Endothelial cell of umbilical vein (primary cell): Measurements from ENCODE around the gene TBC1D16. TPM values are rescaled to one million over a fixed set of nuclear protein-coding genes. Genes with fewer than 3 reads are reported as not detected.

Experiments used
- BruUV-seq: library from RNA; stranded (reverse); fragments of 400-500 nt; replicated peaks from 2 replicates; lab custom pipeline; 2021; lab: Mats Ljungman, UMichigan
- CTCF ChIA-PET: fragments of 300-600, 350-600 bp; sonication (Branson Sonifier 250); formaldehyde crosslinking; loops from one replicate; lab custom pipeline; 2021; ENCODE audit warnings: antibody characterized with exemption, inconsistent platforms; lab: Charles Lee
- POLR2A ChIA-PET: fragments of 300-600, 350-600 bp; sonication (Branson Sonifier 250); formaldehyde crosslinking; loops from one replicate; lab custom pipeline; 2021; ENCODE audit warnings: antibody characterized with exemption, inconsistent platforms; lab: Charles Lee
- DNase-seq: peaks from one replicate; pipeline ENCODE4 v3.0.0-alpha.2; 2011; ENCODE audit warnings: low read depth, low spot score
- FAIRE-seq: peaks from 2 replicates; lab custom pipeline; 2011; peaks lifted over from hg19 to GRCh38; lab: Jason Lieb, UNC
- H2AFZ ChIP-seq: 2 replicates; pipeline ENCODE4 v1.6.0; 2012; ENCODE audit warnings: low read depth, low read length, control low read depth, inconsistent platforms
- H3K27ac ChIP-seq: 2 replicates; pipeline ENCODE4 v1.5.1; 2011; ENCODE audit warnings: low read depth, mild to moderate bottlenecking, control low read depth, low read length, moderate library complexity; ENCODE audit not compliant: insufficient read depth
- H3K27me3 ChIP-seq, 2 experiments: 2 replicates each; pipeline versions ENCODE4 v1.6.0 to v1.6.1; 2011; ENCODE audit warnings: low read length in 2 of 2, mixed read lengths in 1 of 2; ENCODE audit not compliant: control insufficient read depth in 2 of 2, insufficient read depth in 2 of 2
- H3K36me3 ChIP-seq, 2 experiments: 2 replicates in 1 of 2; 3 replicates in 1 of 2; pipeline ENCODE4 v1.5.1; 2011; ENCODE audit warnings: low read length in 2 of 2, mild to moderate bottlenecking in 1 of 2, moderate library complexity in 1 of 2; ENCODE audit not compliant: control insufficient read depth in 2 of 2, insufficient read depth in 2 of 2; ENCODE audit errors: extremely low read depth in 1 of 2
- H3K4me1 ChIP-seq: 3 replicates; pipeline ENCODE4 v1.5.1; 2011; ENCODE audit warnings: mild to moderate bottlenecking, low read length; ENCODE audit not compliant: control insufficient read depth, insufficient read depth; ENCODE audit errors: extremely low read depth
- H3K4me2 ChIP-seq: 2 replicates; pipeline ENCODE4 v1.6.1; 2011; ENCODE audit warnings: low read length, control low read depth, mixed read lengths; ENCODE audit not compliant: insufficient read depth
- H3K4me3 ChIP-seq, 3 experiments: fragments of 200-600 bp in 1 of 3; sonication (generic), shearing (Covaris generic) in 1 of 3; replicated peaks in 1 of 3; 2 replicates each; pipeline ENCODE4 v1.5.1; 2011 to 2016; ENCODE audit warnings: control low read depth in 3 of 3, low read length in 3 of 3, mild to moderate bottlenecking in 2 of 3, inconsistent platforms in 1 of 3, low read depth in 1 of 3, moderate library complexity in 1 of 3; ENCODE audit not compliant: insufficient read depth in 1 of 3
- H3K79me2 ChIP-seq: 2 replicates; pipeline ENCODE4 v1.6.0; 2012; ENCODE audit warnings: low read length, inconsistent platforms; ENCODE audit not compliant: control insufficient read depth, insufficient read depth
- H3K9ac ChIP-seq: replicated peaks from 2 replicates; pipeline ENCODE3; 2011; ENCODE audit warnings: low read length, control low read depth; ENCODE audit not compliant: insufficient read depth; ENCODE audit errors: extremely low read depth
- H3K9me1 ChIP-seq: replicated peaks from 3 replicates; pipeline ENCODE4 v1.6.0; 2011; ENCODE audit warnings: mild to moderate bottlenecking, low read length; ENCODE audit not compliant: control insufficient read depth, insufficient read depth; ENCODE audit errors: extremely low read depth
- H3K9me3 ChIP-seq: replicated peaks from 2 replicates; pipeline ENCODE4 v1.5.1; 2012; ENCODE audit warnings: low read length, inconsistent platforms; ENCODE audit not compliant: control insufficient read depth, insufficient read depth
- H4K20me1 ChIP-seq: replicated peaks from 2 replicates; pipeline ENCODE3; 2011; ENCODE audit warnings: mild to moderate bottlenecking, low read length; ENCODE audit not compliant: control insufficient read depth, insufficient read depth; ENCODE audit errors: extremely low read depth
- EZH2 ChIP-seq: IDR thresholded peaks from 2 replicates; pipeline ENCODE4 v1.6.1; 2012; ENCODE audit warnings: borderline replicate concordance, low read depth, mild to moderate bottlenecking, moderate library complexity, low read length, inconsistent platforms; ENCODE audit not compliant: severe bottlenecking
- FOS ChIP-seq: IDR thresholded peaks from 2 replicates; pipeline ENCODE4 v1.6.1; 2011; ENCODE audit warnings: mild to moderate bottlenecking, low read length, moderate library complexity, borderline replicate concordance; ENCODE audit not compliant: insufficient read depth
- GATA2 ChIP-seq: IDR thresholded peaks from 2 replicates; pipeline ENCODE4 v1.7.0; 2011; ENCODE audit warnings: low read depth, mild to moderate bottlenecking, moderate library complexity, mixed read lengths, low read length; ENCODE audit not compliant: insufficient read length, insufficient read depth
- JUN ChIP-seq: IDR thresholded peaks from 2 replicates; pipeline ENCODE4 v1.6.1; 2011; ENCODE audit warnings: borderline replicate concordance, low read depth; ENCODE audit not compliant: insufficient read length, insufficient read depth
- MAX ChIP-seq: IDR thresholded peaks from 2 replicates; pipeline ENCODE4 v1.6.1; 2011; ENCODE audit not compliant: insufficient read depth, insufficient read length
- MYC ChIP-seq: IDR thresholded peaks from one replicate; pipeline ENCODE4 v1.6.1; 2011; ENCODE audit warnings: mild to moderate bottlenecking, low read depth, low read length
- POLR2A ChIP-seq: IDR thresholded peaks from 2 replicates; pipeline ENCODE4 v1.6.1; 2012; ENCODE audit warnings: low read depth, mild to moderate bottlenecking, control low read depth, low read length
- POLR2AphosphoS5 ChIP-seq: IDR thresholded peaks from 2 replicates; pipeline ENCODE4 v1.6.1; 2012; ENCODE audit warnings: low read depth, mild to moderate bottlenecking, control low read depth, low read length, moderate library complexity; ENCODE audit not compliant: insufficient read depth
- dilution Hi-C: fragments of 300-500 bp; cut with MboI; formaldehyde crosslinking; loops from one replicate; pipeline ENCODE4 v1.15.0; 2019; ENCODE audit warnings: low sequenced_read_pairs; ENCODE audit not compliant: extremely low pct_ligation_motif_present
- intact Hi-C: fragments of 100-400 bp; cut with micrococcal nuclease; formaldehyde crosslinking; loops from one replicate; pipeline ENCODE4 v1.10.0; 2022
- polyA plus RNA-seq, 4 experiments: library from polyadenylated mRNA; depleted of rRNA in 3 of 4; stranded (reverse) in 3 of 4; unstranded in 1 of 4; fragments of >200 nt; gene quantifications; 2 replicates each; pipeline versions ENCODE4 v1.2.1 to v1.2.3, GENCODE V29; 2011 to 2012; ENCODE audit warnings: missing spikeins in 1 of 4
- total RNA-seq: library from RNA; stranded (reverse); gene quantifications from 2 replicates; pipeline ENCODE4 v1.2.3, GENCODE V29; 2021
- TF ChIP-seq, protein P1 (sequence below), 2 donors: IDR thresholded peaks; 1 replicate in 1 of 2; 2 replicates in 1 of 2; pipeline ENCODE4 v1.5.1; 2011; ENCODE audit warnings: low read length in 2 of 2, mild to moderate bottlenecking in 2 of 2, moderate library complexity in 2 of 2, control low read depth in 1 of 2, inconsistent platforms in 1 of 2, low read depth in 1 of 2; ENCODE audit not compliant: insufficient read depth in 1 of 2; ENCODE audit errors: extremely low read depth in 1 of 2

Gene TBC1D16
- total and polyA plus RNA-seq, 2 donors (not counting 3 experiments of a cell fraction or from before 2014, with no cell fraction given), result 12.9 to 48.6 TPM

GRCh38 chr17:80055597-80055996 is 19.9 kb upstream of the TBC1D16 start:
- Histone ChIP-seq H3K9me1 (no peaks in the 10 kb centered on the region), H3K9me3 (no peaks in the 10 kb centered on the region), H4K20me1 (no peaks in the 10 kb centered on the region), H3K4me1 (no peaks in the 10 kb centered on the region), H3K9ac (no peak overlapping the region), H3K79me2 (no peaks in the 10 kb centered on the region), H3K4me3 (no peak overlapping the region), H3K27ac (no peak overlapping the region), H2AFZ (no peak overlapping the region), H3K36me3 (no peaks in the 10 kb centered on the region), H3K27me3 (no peaks in the 10 kb centered on the region), H3K4me2 (no peak overlapping the region)
- dilution Hi-C loops, result no loop called here
- TF ChIP-seq POLR2A, result no peak
- TF ChIP-seq POLR2AphosphoS5, result no peak
- TF ChIP-seq GATA2, result no peak
- intact Hi-C loops, result no loop called here
- ChIA-PET POLR2A (no interaction called here), CTCF (interaction anchor here (0.6 to 1.1 kb wide), 4 partner anchors 10 to 51 kb away, joined by 3 read pairs; no protein-coding TSS in a partner anchor)
- no peak for FAIRE-seq
- no peak for DNase-seq
- no TSS peak for BruUV-seq

DNA sequence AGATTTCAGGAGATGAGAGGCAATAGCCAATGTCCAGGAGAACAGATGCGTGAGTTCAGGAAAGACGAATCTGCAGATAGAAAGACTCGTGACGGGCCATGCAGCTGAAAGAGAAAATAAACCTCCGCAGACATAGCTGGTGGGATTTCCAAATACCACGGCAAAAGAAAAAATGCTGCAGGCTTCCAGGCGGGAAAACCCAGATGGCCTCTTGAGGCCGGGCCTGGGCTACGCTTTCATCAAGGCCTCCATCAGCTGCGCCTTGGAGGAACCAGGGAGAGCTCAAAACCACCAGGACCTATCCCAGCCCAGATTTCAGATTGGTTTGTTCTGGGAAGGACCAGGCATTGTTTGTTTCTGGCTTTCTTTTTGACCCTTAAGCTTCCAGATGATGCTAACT is 17.4 kb upstream of the TBC1D16 start:
- ChIA-PET CTCF (interaction anchor here (2.1 kb wide), 1 partner anchor 45 kb away, joined by 8 read pairs; no protein-coding TSS in a partner anchor), POLR2A (no interaction called here)
- Histone ChIP-seq H3K9ac (no peak overlapping the region), H3K4me2 (no peak overlapping the region), H3K36me3 (no peaks in the 10 kb centered on the region), H3K27ac (no peak overlapping the region), H3K4me1 (no peaks in the 10 kb centered on the region), H4K20me1 (no peaks in the 10 kb centered on the region), H3K27me3 (no peaks in the 10 kb centered on the region), H3K79me2 (no peaks in the 10 kb centered on the region), H3K9me1 (no peaks in the 10 kb centered on the region), H3K4me3 (no peak overlapping the region), H3K9me3 (no peaks in the 10 kb centered on the region), H2AFZ (no peak overlapping the region)
- DNase-seq (no peak), FAIRE-seq (no peak)
- intact Hi-C loops, result no loop called here
- dilution Hi-C loops, result no loop called here
- BruUV-seq, result no TSS peak
- no peak for TF ChIP-seq MYC
- TF ChIP-seq POLR2AphosphoS5, result no peak
- no peak for TF ChIP-seq POLR2A
- TF ChIP-seq, protein P1, sequence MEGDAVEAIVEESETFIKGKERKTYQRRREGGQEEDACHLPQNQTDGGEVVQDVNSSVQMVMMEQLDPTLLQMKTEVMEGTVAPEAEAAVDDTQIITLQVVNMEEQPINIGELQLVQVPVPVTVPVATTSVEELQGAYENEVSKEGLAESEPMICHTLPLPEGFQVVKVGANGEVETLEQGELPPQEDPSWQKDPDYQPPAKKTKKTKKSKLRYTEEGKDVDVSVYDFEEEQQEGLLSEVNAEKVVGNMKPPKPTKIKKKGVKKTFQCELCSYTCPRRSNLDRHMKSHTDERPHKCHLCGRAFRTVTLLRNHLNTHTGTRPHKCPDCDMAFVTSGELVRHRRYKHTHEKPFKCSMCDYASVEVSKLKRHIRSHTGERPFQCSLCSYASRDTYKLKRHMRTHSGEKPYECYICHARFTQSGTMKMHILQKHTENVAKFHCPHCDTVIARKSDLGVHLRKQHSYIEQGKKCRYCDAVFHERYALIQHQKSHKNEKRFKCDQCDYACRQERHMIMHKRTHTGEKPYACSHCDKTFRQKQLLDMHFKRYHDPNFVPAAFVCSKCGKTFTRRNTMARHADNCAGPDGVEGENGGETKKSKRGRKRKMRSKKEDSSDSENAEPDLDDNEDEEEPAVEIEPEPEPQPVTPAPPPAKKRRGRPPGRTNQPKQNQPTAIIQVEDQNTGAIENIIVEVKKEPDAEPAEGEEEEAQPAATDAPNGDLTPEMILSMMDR (IDR thresholded peaks at IDR 0.05; ENCODE audit: extremely low read depth in 1 of 2, insufficient read depth in 1 of 2, low read depth in 1 of 2, low read length in 2 of 2), result no peak
- TF ChIP-seq JUN, result no peak
- TF ChIP-seq EZH2, result no peak
- TF ChIP-seq FOS, result no peak
- no peak for TF ChIP-seq MAX
- no peak for TF ChIP-seq GATA2
